HepG2 (cell line): ENCODE results near the gene YPEL4. TPM values are rescaled to one million over a fixed set of nuclear protein-coding genes. Genes with fewer than 3 reads are reported as not detected.

Source experiments
- AGO2 ChIP-seq: fragments of 200-400 bp; formaldehyde crosslinking; optimal IDR thresholded peaks from 2 replicates; pipeline ENCODE3; 2017; ENCODE audit warnings: mild to moderate bottlenecking, low read depth, low read length, moderate library complexity
- ARNTL ChIP-seq: sonication (generic); formaldehyde crosslinking; IDR thresholded peaks from 2 replicates; pipeline ENCODE4 v1.4.0; 2020; ENCODE audit warnings: mild to moderate bottlenecking, missing genetic modification reagents
- ATF1 ChIP-seq: IDR thresholded peaks from 2 replicates; pipeline ENCODE4 v1.6.1; 2016; ENCODE audit warnings: mild to moderate bottlenecking, control low read depth
- ATRX ChIP-seq: sonication (generic); formaldehyde crosslinking; IDR thresholded peaks from 2 replicates; pipeline ENCODE4 v1.4.0; 2020; ENCODE audit warnings: missing genetic modification reagents, borderline replicate concordance
- CBX1 ChIP-seq: IDR thresholded peaks from one replicate; pipeline ENCODE4 v1.6.1; 2016; ENCODE audit warnings: antibody characterized with exemption, low read depth
- KDM3A ChIP-seq: IDR thresholded peaks from 2 replicates; pipeline ENCODE4 v1.6.1; 2018; ENCODE audit warnings: low read depth, missing compliant biosample characterization
- MIXL1 ChIP-seq: IDR thresholded peaks from 2 replicates; pipeline ENCODE4 v1.6.1; 2016
- NCOA5 ChIP-seq: sonication (generic); formaldehyde crosslinking; IDR thresholded peaks from 2 replicates; pipeline ENCODE4 v1.4.0; 2020; ENCODE audit warnings: missing genetic modification reagents
- NCOR1 ChIP-seq: fragments of 200-600 bp; sonication (generic); IDR thresholded peaks from 2 replicates; pipeline ENCODE4 v1.7.0; 2017; ENCODE audit warnings: antibody characterized with exemption, low read length, borderline replicate concordance
- ONECUT2 ChIP-seq: sonication (generic); formaldehyde crosslinking; IDR thresholded peaks from 2 replicates; pipeline ENCODE4 v1.4.0; 2020; ENCODE audit warnings: missing genetic modification reagents
- RELA ChIP-seq: sonication (generic); formaldehyde crosslinking; IDR thresholded peaks from 2 replicates; pipeline ENCODE4 v1.4.0; 2020; ENCODE audit warnings: missing genetic modification reagents
- RXRB ChIP-seq: IDR thresholded peaks from 2 replicates; pipeline ENCODE4 v1.6.1; 2016; ENCODE audit warnings: borderline replicate concordance, missing genetic modification reagents, missing compliant biosample characterization
- SRSF4 ChIP-seq: fragments of 200-400 bp; formaldehyde crosslinking; IDR thresholded peaks from one replicate; pipeline ENCODE4 v1.6.1; 2018; ENCODE audit warnings: mild to moderate bottlenecking, low read depth, low read length, moderate library complexity; ENCODE audit not compliant: poor library complexity, severe bottlenecking
- STAG1 ChIP-seq: sonication (generic); formaldehyde crosslinking; IDR thresholded peaks from 2 replicates; pipeline ENCODE4 v1.4.0; 2020; ENCODE audit warnings: missing genetic modification reagents
- TAF1 ChIP-seq: sonication (generic); formaldehyde crosslinking; IDR thresholded peaks from 2 replicates; pipeline ENCODE4 v1.4.0; 2020; ENCODE audit warnings: missing genetic modification reagents
- ZBTB21 ChIP-seq: sonication (generic); formaldehyde crosslinking; IDR thresholded peaks from 2 replicates; pipeline ENCODE4 v1.4.0; 2020; ENCODE audit warnings: missing genetic modification reagents
- ZNF180 ChIP-seq: sonication (generic); formaldehyde crosslinking; IDR thresholded peaks from 2 replicates; pipeline ENCODE4 v1.4.0; 2020; ENCODE audit warnings: low read depth, missing genetic modification reagents, borderline replicate concordance
- ZNF496 ChIP-seq: sonication (generic); formaldehyde crosslinking; IDR thresholded peaks from 2 replicates; pipeline ENCODE4 v1.8.1; 2023; ENCODE audit warnings: mild to moderate bottlenecking, moderate library complexity, missing genetic modification reagents; ENCODE audit not compliant: insufficient replicate concordance
- ZNF879 ChIP-seq: sonication (generic); formaldehyde crosslinking; IDR thresholded peaks from 2 replicates; pipeline ENCODE4 v1.8.1; 2023; ENCODE audit warnings: missing genetic modification reagents
- ZZZ3 ChIP-seq: sonication (generic); formaldehyde crosslinking; IDR thresholded peaks from 2 replicates; pipeline ENCODE4 v1.4.0; 2020; ENCODE audit warnings: missing genetic modification reagents, mild to moderate bottlenecking, borderline replicate concordance
- polyA plus RNA-seq, 8 experiments: library from polyadenylated mRNA; depleted of rRNA in 3 of 8; stranded (reverse) in 7 of 8; unstranded in 1 of 8; fragments of >200 nt; fragmentation: Illumina TruSeq in 4 of 8; extraction: Trizol in 4 of 8; gene quantifications; 2 replicates each; pipeline versions ENCODE4 v1.2.1 to v1.2.3, GENCODE V29; 2011 to 2016; ENCODE audit warnings: low read depth in 4 of 8, missing spikeins in 1 of 8, mixed read lengths in 1 of 8; ENCODE audit not compliant: insufficient read depth in 1 of 8
- total RNA-seq, 5 experiments: library from RNA; depleted of rRNA; stranded (reverse); fragments of >200 nt; fragmentation: Illumina TruSeq; extraction: Trizol; gene quantifications; 2 replicates each; pipeline ENCODE4 v1.2.3, GENCODE V29; 2016; ENCODE audit warnings: low read depth in 1 of 5
- TF ChIP-seq, protein P1 (sequence below), 2 experiments: sonication (generic) in 1 of 2; formaldehyde crosslinking in 1 of 2; IDR thresholded peaks; 2 replicates each; pipeline versions ENCODE4 v1.4.0 to v1.6.1; 2016 to 2020; ENCODE audit warnings: borderline replicate concordance in 1 of 2, low read depth in 1 of 2, mild to moderate bottlenecking in 1 of 2, missing genetic modification reagents in 1 of 2
- TF ChIP-seq, protein P2 (sequence below): sonication (generic); formaldehyde crosslinking; IDR thresholded peaks from 2 replicates; pipeline ENCODE4 v1.4.0; 2020; ENCODE audit warnings: low read depth, missing genetic modification reagents

YPEL4 gene
- total and polyA plus RNA-seq, 2 of the 13 experiments (the other 11 are each of a cell fraction or from before 2014, with no cell fraction given) = 0.04 TPM; not detected in 1

DNA sequence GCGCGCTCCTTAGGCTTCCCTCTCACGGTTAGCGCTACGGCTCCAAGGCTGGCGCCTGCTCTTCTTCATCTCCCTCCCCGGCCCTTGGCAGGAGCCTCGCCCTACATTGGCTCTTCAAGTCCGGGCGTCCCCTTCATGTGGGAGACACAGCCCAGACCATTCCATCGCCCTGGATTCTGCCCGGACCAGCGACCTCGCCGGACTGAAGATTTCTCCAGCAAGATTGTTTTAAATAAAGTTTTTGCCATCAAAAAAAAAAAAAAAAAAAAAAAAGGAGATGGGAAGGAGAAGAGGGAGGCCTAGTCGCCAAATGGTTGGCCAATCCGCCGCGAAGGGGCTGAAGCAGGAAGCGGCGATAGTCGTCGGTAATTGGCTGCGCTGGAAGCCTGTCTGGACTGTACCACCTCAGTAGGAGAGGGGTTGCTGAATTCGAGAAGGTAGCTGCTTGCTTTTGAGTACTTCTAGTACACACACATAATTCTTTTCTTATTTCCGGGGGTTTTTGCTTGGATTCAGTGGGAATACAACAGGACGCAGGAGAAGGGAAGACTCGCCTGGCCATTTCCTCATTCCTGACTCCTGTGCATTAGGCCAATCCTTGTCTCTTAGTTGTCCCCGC is 17.5 kb upstream of the YPEL4 start (continued):
- TF ChIP-seq, protein P1, sequence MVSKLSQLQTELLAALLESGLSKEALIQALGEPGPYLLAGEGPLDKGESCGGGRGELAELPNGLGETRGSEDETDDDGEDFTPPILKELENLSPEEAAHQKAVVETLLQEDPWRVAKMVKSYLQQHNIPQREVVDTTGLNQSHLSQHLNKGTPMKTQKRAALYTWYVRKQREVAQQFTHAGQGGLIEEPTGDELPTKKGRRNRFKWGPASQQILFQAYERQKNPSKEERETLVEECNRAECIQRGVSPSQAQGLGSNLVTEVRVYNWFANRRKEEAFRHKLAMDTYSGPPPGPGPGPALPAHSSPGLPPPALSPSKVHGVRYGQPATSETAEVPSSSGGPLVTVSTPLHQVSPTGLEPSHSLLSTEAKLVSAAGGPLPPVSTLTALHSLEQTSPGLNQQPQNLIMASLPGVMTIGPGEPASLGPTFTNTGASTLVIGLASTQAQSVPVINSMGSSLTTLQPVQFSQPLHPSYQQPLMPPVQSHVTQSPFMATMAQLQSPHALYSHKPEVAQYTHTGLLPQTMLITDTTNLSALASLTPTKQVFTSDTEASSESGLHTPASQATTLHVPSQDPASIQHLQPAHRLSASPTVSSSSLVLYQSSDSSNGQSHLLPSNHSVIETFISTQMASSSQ (IDR thresholded peaks at IDR 0.05; ENCODE audit: low read depth) = no peak
- TF ChIP-seq, protein P1 (CRISPR knock-in tag; IDR thresholded peaks at IDR 0.05; ENCODE audit: borderline replicate concordance) = no peak
- TF ChIP-seq, protein P2, sequence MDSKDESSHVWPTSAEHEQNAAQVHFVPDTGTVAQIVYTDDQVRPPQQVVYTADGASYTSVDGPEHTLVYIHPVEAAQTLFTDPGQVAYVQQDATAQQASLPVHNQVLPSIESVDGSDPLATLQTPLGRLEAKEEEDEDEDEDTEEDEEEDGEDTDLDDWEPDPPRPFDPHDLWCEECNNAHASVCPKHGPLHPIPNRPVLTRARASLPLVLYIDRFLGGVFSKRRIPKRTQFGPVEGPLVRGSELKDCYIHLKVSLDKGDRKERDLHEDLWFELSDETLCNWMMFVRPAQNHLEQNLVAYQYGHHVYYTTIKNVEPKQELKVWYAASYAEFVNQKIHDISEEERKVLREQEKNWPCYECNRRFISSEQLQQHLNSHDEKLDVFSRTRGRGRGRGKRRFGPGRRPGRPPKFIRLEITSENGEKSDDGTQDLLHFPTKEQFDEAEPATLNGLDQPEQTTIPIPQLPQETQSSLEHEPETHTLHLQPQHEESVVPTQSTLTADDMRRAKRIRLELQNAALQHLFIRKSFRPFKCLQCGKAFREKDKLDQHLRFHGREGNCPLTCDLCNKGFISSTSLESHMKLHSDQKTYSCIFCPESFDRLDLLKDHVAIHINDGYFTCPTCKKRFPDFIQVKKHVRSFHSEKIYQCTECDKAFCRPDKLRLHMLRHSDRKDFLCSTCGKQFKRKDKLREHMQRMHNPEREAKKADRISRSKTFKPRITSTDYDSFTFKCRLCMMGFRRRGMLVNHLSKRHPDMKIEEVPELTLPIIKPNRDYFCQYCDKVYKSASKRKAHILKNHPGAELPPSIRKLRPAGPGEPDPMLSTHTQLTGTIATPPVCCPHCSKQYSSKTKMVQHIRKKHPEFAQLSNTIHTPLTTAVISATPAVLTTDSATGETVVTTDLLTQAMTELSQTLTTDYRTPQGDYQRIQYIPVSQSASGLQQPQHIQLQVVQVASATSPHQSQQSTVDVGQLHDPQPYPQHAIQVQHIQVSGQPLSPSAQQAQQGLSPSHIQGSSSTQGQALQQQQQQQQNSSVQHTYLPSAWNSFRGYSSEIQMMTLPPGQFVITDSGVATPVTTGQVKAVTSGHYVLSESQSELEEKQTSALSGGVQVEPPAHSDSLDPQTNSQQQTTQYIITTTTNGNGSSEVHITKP (CRISPR knock-in tag) = peak; percentile 99
- TF ChIP-seq ARNTL (CRISPR knock-in tag) (no peak), ZBTB21 (CRISPR knock-in tag) (no peak), KDM3A (CRISPR knock-in tag) (no peak), NCOR1 (no peak), SRSF4 (no peak), MIXL1 (CRISPR knock-in tag) (0 out of 2 replicates have a peak, but pooled peaks have one; percentile 46), TAF1 (CRISPR knock-in tag) (peak; percentile 55; the same call in 1 of the 2 replicates), AGO2 (no peak), ATF1 (CRISPR knock-in tag) (peak; percentile 62; the same call in 1 of the 2 replicates), ZNF180 (no peak), ONECUT2 (CRISPR knock-in tag) (no peak), RELA (CRISPR knock-in tag) (no peak), CBX1 (no peak), NCOA5 (CRISPR knock-in tag) (no peak), ATRX (no peak), ZZZ3 (CRISPR knock-in tag) (no peak), RXRB (CRISPR knock-in tag) (no peak), ZNF879 (CRISPR knock-in tag) (no peak), ZNF496 (CRISPR knock-in tag) (no peak), STAG1 (CRISPR knock-in tag) (no peak)
